ENCODE measurements around the gene ACAD11.

The ACAD11 gene

DNA sequence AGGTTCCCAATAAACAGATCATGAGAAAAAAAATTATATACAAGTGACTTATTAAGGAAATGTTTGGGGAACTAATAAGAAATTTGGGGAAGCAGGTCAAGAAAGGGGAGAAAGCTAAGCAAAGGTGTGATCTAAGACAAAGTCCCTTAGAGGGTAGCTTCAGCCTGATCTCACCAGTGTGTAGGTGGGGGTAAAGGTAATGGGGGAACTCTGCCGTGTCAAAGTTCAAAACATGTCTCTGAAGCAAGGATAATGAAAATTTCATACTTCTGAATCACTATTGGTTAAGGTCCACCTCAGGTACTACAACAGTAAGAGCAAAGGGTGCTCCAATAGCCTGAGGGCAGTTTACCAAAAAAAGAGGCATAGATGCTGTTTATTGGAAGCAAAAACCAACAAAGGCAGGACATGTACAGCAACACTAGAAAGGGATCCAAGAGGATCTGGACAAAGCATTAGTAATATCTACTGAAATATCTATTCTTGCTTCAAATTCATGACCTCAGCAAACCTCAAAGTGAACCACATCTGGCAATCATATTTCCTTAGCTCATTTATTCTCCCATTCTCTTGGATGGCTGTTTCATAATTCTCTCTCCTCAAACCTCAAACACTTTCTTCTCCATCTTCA, 6.9 kb downstream of the ACAD11 start:
- H3K27me3 ChIP-seq (replicated peaks; ENCODE audit: control insufficient read depth, insufficient read depth, low read length), result no peaks in the 10 kb centered on the region
- DNase-seq (ENCODE audit: extremely low read depth, insufficient read length), result no peak
- no peaks in the 10 kb centered on the region for H3K36me3 ChIP-seq (ENCODE audit: control insufficient read depth, insufficient read depth, low read length)
- no peak overlapping the region for H3K4me3 ChIP-seq (replicated peaks; ENCODE audit: low read depth, low read length)
- TF ChIP-seq CTCF (IDR thresholded peaks at IDR 0.05; ENCODE audit: insufficient read depth, low read length, poor library complexity, severe bottlenecking), result no peak

GRCh38 chr3:132650153-132650552, 9.5 kb downstream of the ACAD11 start:
- Histone ChIP-seq H3K4me3 (replicated peaks; ENCODE audit: low read depth, low read length) (no peak overlapping the region), H3K36me3 (ENCODE audit: control insufficient read depth, insufficient read depth, low read length) (no peaks in the 10 kb centered on the region), H3K27me3 (replicated peaks; ENCODE audit: control insufficient read depth, insufficient read depth, low read length) (no peaks in the 10 kb centered on the region)
- no peak for DNase-seq (ENCODE audit: extremely low read depth, insufficient read length)
- TF ChIP-seq CTCF (IDR thresholded peaks at IDR 0.05; ENCODE audit: insufficient read depth, low read length, poor library complexity, severe bottlenecking), result no peak

DNA sequence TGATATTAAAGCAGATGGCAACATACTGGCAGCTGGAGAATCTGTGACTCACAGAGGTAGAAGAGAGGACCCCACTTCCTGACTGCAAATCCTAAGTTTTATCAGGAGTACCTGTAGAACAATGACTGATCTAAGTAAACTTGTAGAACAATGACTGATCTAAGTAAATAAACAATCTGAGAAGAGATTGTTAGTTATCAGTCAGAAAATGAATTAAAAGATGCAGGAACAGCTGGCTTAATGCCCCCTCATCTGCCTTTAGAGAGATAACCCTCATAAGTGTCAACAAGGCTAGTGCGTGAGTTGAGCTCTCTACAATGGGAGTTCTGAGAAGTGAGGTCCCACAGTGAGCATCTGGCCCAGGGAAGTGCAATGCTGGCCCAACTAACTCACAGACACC, 14.6 kb downstream of the ACAD11 start:
- no peak for DNase-seq (ENCODE audit: extremely low read depth, insufficient read length)
- no peaks in the 10 kb centered on the region for H3K27me3 ChIP-seq (replicated peaks; ENCODE audit: control insufficient read depth, insufficient read depth, low read length)
- no peak overlapping the region for H3K4me3 ChIP-seq (replicated peaks; ENCODE audit: low read depth, low read length)
- H3K36me3 ChIP-seq (ENCODE audit: control insufficient read depth, insufficient read depth, low read length), result no peaks in the 10 kb centered on the region; the same call in none of the 2 replicates
- TF ChIP-seq CTCF (IDR thresholded peaks at IDR 0.05; ENCODE audit: insufficient read depth, low read length, poor library complexity, severe bottlenecking), result no peak

- TF ChIP-seq CTCF (IDR thresholded peaks at IDR 0.05; ENCODE audit: insufficient read depth, low read length, poor library complexity, severe bottlenecking), result no peak
- Histone ChIP-seq H3K27me3 (replicated peaks; ENCODE audit: control insufficient read depth, insufficient read depth, low read length) (no peaks in the 10 kb centered on the region), H3K4me3 (replicated peaks; ENCODE audit: low read depth, low read length) (no peak overlapping the region), H3K36me3 (ENCODE audit: control insufficient read depth, insufficient read depth, low read length) (peaks cover 2% of the 10 kb centered on the region)
- no peak for DNase-seq (ENCODE audit: extremely low read depth, insufficient read length)
Observed at GRCh38 chr3:132643366-132643765, 16.2 kb downstream of the ACAD11 start.

GRCh38 chr3:132642539-132642847, 17.1 kb downstream of the ACAD11 start:
- Histone ChIP-seq H3K27me3 (replicated peaks; ENCODE audit: control insufficient read depth, insufficient read depth, low read length) (no peaks in the 10 kb centered on the region), H3K4me3 (replicated peaks; ENCODE audit: low read depth, low read length) (no peak overlapping the region), H3K36me3 (ENCODE audit: control insufficient read depth, insufficient read depth, low read length) (peaks cover 2% of the 10 kb centered on the region)
- no peak for TF ChIP-seq CTCF (IDR thresholded peaks at IDR 0.05; ENCODE audit: insufficient read depth, low read length, poor library complexity, severe bottlenecking)
- DNase-seq (ENCODE audit: extremely low read depth, insufficient read length), result no peak

All from GM06990 (cell line).